Amniotic stem cell (primary cell): ENCODE data around the gene MPST.

Source experiments
- DNase-seq: peaks from one replicate; lab custom pipeline; 2025; lab: John Stamatoyannopoulos, UW

MPST gene

DNA sequence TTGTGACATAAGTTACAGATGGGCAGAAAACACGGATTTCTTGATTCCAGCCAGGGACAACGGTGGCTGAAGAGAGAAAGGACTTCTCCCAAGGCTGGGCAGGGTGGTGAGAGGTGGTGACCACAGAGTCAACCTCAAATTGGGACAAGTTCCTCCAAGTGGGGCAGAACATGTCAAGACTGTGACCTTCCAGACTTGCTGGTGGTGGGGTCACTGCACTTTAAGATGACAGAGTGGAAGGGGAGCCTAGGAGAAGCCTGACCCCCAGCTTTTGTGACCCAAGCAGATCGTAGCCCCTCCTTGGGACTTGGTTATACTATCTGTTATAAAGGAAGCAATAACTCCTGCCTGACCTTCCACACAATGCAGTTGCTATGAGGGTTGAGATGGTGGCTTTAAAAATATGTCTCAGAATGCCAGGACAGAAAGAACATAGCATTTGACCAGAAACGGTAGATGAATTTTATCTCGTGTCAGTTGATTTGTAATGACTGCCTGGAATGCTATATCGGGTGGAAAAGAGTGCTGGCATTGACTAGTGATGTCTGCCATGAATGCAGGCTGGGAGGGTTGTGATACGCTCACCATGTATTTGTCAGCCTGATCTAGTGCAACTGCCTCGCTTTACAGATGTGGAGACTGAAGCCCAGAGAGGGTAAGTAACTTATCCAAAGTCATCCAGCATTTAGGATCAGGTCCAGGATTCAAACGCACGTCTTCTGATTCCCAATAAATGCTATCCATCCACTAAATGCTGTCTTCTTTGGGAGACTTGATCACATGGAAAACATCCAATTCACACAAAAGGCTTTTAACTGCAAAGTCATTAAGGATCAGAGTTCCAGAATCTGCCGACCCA lies 18.6 kb upstream of the MPST start:
- no peak for DNase-seq

DNA sequence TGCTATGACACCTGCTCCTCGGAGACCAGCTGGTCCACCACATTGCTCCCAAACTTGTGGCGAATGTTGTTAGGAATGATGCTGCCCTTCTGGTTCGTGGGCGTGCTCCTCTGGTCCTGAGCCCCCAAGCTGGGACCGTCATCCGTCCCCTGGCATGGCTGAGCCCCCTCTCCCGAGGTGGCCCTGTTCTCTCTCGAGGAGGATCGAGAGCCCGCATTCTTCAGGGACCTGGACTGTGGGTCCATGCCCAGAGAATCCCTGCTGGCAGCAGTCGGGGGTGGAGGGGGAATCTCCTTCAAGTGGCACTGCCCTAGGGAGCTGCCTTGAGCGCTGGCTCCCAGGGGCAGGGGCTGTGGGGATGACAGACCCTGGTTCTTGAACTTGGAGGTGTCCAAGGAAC lies 17.7 kb upstream of the MPST start:
- DNase-seq, result no peak

DNA sequence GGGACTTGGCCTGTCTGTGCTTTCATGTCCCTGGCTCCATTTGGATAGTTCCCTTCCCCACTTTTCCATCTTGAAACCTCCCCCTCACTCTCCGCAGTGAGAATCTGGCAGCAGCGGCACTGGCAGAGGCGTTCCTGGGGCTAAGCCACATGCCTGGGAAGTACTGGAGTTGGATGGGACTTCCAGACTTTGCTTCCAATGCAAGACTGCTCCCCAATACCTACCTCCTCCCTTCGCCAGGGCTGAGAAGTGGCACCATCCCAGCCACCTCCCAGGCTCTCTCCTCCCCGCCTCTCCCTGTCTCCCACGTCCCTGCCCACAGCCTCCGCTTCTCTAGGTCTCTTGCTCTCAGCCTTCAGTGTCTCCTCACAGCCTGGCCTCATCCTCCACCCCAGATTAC lies 16.9 kb upstream of the MPST start:
- no peak for DNase-seq

DNA sequence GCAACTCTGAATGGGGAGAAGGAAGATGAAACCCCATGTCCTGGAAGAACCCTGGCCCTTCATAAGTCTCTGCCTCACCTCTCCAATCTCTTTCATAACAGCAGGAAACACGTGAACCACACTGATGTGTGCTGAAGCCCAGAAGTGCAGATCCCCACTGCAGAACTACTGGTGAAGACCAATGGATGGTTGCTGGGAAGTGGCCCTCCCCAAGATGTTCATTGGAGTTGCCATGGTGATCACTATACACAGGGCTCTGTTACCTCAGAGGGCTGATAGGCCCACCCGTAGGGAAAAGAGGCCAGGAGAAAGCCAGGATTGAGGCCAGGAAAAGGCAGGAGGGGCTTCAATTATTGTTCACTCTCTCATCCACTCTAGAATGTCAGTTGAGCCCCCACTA lies 11.9 kb upstream of the MPST start:
- DNase-seq, result no peak

DNA sequence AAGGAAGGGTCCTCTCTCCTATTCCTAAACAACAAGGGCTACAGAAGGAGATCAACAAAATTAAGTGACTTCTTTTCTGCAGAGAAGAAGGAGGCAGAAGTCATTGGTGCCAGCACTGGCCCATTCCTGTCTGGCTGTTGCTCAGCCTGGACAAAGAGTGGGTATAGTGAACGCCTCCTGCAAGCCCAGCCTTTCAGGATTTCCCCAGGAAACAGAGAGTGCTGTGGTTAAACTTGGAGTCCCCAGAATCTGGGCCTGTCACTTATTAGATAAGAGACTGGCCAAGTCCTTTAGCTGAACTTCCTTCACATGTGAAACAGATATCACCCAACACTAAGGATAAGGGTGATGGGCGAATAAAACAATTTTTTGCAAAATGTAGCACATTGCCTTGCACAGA lies 11.2 kb upstream of the MPST start:
- no peak for DNase-seq

DNA sequence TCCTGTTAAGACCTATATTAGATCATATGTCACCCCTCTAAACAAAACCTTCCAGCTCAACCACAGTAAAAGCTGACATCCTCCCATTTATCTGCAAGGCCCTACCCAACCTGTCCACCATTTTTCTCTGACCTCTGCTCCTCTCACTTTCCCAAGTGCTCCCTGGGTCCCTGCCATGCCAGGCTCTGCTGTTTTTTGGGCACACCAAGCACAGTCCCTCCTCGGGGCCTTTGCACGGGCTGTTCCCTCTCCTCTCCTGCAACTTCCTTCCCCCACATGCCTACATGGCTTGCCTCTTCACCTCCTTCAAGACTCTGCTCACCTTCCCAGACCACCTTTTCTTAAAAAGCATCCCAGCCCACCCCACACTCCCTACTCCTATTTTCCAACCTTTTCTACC lies 10.1 kb upstream of the MPST start:
- DNase-seq, result no peak

DNA sequence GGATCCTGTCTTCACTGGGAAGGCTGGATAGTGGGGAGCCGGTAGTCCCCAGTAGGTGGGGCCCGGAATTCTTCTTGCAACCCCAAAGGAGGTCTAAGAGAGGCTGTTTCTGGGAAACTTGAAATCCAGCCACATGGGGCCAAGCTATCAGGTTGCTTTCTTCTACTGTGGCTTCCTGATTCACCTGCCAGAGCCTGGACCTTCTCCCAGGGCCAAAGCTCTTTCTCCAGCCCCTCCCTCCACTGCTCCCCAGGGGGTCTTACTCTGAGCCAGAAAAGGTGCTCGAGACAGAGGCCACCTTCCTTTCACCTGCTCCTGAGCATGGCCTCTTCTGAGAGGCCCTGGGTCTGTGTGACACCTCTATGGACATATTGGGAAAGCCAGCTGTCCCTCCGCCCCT lies 9.4 kb upstream of the MPST start:
- no peak for DNase-seq

DNA sequence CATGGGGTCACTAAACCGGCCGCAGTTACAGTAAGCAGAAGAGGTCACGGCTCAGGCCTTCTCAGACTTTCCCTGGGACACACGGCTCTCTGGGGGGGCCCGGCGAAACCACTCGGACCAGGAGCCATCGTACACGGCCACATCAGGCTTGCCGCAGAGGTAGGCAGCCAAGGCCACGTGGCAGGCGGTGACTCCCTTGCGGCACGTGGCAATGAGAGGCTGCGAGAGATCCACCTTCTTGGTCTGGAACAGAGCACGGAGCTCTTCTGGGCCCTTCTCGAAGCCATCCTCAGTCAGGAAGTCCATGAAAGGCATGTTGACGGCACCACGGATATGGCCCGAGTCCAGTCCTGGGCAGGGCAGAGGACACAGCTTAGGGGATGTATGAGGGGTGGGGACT lies 8.6 kb upstream of the MPST start:
- no peak for DNase-seq

DNA sequence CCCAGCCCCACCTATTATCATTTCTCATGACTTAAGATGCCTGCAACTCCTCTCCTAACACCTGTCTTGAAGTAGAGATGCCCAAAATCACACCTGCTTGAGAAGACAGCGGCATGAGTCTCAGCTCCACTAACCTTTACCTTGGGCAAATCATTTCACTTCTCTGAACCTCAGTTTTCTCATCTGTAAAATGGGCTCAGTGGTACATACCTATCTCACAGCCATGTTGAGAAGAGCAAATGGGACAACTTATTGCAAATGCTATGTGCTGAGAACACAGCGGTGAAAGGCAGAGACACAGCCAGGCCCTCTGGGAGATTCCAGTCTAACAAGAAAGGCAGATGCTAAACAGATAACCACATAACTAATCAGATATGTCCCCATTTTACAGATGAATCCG lies 8.1 kb upstream of the MPST start:
- DNase-seq, result no peak

DNA sequence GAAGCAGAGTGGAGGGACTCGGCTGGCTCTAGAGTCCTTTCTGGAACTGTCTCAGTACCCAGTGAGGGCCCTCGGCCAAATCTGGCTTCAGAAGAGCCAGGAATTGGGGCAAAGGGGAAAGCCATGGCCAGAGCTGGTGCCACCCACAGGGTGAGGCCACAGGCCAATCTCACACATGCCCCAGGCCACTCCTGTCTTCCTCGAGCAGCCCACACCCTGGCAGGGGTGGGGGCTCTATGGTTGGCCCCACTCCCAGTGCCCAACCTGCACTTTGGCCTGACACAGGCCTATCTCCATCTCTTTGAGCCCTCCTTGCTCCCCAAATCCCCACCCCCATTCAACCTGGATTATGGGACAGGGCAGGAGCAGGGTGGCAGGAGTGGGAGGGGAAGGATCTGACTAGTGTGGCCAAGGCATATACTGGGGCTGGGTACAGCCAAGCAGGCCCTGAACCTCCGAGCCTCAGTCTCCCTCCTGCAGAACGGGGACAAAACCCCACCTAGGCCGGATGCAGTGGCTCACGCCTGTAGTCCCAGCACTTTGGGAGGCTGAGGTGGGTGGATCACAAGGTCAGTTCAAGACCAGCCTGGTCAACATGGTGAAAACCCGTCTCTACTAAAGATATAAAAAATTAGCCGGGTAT lies 7.2 kb upstream of the MPST start:
- DNase-seq, result no peak

DNA sequence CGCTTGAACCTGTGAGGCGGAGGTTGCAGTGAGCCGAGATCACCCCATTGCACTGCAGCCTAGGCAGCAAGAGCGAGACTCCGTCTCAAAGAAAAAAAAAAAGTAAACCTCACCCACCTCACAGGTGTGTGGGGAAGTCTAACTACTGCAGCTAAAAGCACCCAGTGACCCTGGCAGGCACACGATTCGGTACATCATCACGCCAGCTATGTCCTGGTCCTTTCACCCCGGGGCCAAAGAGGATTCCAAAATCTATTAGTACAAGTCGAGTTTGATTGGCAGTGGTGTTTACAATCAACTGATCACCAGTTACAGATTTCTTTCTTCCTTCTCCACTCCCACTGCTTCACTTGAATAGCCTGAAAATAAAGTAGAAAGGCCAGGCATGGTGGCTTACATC lies 6.6 kb upstream of the MPST start:
- DNase-seq, result no peak

DNA sequence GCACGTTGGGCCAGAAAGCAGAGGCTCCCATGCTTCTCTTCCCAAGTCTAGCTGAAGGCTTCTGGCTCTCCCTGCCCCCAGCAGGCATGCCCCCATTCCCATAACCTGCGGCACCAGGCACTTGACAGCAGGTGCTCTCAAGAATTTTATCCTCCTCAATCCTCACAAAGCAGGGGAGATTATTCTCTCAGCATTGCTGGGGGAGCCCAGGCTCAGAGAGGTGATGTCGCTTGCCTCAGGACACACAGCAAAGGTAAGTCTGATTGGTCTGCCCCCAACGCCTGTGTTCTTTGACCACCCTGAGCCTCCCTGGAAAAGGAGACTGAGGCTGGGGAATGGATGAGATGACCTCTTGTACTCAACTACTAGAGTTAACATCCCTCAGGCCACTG lies 5.1 kb upstream of the MPST start:
- DNase-seq, result no peak

DNA sequence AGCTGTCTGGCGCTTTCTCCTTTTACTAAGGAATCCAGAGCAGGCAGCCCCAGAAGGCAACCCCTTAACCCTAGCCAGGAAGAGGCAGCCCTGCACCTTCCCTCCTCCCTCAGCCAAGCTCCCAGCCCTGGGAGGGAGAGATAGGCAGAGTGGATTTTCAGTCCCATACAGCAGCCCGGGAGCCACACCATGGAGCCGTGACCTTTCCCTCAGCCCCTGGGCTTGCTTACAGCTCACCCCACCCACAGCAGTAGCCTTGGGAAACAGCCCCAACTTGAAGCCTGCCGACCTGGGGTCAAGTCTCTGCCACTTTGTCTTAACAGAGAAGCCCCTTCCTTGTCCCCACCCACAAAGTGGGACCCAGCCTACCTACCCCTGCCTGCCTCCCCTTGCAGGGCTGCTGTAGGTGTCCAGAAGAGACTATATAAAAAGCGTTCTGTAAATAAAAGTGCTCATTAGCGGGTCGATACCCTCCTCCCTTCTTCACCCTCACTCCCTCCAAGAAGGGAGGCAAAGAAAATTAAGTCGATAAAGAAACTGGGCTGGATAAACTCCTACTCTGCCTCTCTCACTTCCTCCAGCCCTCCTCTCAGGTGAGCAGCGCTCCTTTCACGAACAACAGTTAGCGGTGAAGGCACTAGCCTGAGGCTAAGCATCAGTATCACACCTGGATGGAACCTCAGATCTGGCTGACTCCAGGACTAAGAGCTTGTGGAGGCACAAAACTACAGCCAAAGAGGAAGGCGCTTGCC lies 4.5 kb upstream of the MPST start:
- DNase-seq, result no peak

DNA sequence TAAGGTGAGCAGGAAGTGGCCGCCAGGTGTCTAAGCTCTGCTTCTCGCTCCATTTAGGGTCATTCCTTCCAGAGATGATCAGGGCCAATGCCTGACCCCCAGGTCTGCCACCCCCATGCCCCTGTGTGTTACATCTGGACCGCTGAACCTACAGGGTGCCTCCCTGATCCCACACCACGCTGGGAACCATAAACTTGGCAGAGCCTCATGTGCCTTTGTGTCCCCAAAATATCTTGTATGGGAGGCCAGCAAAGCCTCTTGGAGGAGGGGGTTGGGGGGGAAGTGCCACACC lies 4.0 kb upstream of the MPST start:
- DNase-seq, result no peak

DNA sequence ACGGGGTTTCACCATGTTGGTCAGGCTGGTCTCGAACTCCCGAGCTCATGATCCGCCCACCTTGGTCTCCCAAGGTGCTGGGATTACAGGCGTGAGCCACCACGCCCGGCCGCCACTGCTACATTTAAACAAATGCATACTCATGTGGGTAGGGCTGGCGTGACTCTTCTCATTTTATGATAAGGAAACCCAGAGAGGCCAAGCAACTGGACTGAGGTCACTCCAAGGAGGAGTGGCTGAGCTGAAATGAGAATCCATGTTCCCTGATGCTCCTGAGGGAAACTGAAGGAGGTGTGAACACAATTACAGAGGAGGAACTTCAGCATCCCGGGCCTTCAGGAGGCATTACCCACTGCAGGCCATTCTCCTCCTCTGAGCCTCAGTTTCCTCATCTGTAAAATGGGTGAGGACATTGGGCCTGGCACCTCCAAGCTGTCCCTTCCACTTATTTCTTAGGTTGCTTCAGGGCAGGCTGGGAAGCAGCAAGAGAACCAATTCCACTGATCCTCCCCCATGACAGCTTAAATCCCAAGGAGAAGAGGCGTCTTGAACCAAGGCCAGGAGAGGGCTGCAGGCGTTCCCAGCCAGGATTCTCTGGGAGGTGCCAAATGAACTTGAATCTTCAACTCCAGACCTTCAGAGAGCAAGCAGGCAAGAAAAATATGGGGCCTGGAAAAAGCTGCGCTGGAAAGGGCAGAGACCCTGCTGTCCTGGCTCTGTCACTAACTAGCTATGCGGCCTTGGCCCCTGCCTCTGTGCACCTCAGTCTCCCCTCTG lies 3.2 kb upstream of the MPST start:
- no peak for DNase-seq

DNA sequence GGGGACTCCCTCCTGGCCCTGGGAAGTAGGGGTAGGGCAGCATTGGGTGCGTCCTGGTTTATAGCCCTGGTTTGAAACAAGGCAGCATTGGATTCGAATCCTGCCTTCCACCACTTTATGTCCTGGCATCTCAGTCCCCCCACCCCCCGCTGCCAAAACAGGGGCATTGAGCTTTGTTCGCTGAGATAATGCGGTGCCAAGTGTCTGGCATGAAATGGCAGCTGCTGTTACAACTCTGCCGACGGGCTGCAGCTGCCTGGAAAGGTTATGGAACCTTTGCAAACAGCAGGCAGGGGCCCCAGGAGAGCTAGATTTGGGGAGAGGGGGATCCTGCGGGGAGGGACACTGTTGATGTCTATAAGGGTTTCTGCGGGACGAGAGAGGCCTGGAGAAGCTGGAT lies 2.2 kb upstream of the MPST start:
- DNase-seq, result no peak

DNA sequence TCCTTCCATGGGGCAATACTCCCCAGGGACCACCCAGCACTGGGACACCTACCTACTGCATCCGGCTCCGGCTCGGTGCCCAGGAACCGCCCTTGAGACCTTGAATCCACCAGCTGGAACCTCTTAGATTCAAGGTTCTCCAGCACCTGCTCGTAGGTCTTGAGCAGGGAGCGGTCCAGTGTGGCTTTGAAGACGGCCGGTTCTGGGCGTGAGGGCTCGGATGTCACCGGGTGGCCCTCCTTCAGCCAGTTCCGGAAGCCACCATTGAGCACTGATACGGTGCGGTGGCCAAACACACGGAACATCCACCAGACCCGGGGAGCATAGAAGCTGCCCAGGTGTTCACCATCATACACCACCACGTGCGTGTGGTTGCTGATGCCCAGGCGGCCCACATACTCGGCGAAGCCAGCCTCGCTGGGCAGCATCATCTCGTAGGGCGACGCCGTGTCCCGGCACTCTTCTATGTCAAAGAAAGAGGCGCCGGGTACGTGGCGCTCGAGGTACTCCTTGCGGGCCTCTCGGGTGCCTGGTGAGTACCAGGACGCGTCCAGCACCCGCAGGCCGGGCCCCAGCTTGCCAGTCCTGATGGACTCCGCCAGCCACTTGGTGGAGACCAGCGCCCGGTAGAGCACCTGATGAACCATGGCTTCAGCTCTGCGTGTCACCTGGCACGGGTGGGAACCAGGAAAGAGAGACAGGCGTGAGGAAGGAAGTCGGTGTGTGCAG lies 1.3 kb upstream of the MPST start:
- no peak for DNase-seq

DNA sequence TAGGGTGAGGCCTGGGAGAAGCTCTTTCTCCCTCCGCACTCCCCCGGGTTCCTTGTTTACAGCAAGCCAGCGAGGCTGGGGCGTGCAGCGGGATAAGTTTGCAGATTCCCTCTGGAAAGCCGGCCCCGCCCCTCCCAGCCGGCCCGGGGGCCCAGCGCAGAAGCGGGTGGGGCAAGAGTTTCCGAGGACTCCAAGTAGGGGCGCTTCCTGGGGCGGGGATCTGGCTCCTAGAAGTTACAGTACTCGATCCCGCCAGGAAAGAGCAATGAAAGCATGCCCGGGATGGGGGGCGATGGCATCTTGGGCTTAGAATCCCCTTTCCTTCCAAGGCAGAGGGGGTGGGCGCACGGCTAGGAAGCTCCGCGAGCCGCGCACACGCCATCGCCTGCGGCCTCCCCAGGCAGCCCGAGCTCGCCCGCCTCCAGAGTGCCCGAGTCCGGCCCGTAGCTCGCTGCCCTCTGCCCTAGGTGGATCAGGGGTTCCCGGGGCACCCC lies 680 bp upstream of the MPST start:
- DNase-seq, result no peak

DNA sequence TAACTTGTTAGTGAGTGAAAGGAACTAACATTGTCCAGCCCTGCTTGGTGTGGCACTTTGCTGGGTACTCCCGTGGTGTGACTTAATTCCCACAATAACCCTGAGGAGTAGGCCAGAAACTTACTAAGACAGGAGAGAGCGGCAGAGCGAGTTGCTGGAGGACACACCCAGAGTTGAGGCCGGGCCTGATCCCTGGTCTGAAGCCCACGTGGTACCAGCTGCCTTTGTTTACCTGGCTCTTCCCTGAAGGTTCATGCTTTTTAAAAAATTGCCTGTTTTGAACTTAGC lies 594 bp downstream of the MPST start:
- peak; percentile 36 for DNase-seq

DNA sequence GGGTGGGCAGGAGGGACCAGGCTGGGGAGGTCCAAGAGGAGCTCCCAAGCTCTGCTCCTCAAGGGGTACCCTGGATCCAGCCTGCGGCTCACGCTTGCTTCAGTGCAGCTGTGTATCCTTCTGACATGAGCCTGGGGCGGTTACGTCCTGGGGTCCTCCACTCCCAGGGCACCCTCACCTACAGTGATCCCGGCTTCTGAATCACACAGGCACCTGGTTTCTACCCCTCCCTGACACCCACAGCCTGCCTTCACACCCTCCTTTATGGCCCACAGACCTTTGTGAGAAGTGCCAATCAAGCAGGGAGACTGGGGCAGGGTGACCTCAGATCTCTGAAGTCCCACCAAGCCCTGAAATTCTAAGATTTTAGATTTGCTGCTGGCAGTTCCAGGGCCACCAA lies 1.5 kb downstream of the MPST start:
- DNase-seq, result no peak

DNA sequence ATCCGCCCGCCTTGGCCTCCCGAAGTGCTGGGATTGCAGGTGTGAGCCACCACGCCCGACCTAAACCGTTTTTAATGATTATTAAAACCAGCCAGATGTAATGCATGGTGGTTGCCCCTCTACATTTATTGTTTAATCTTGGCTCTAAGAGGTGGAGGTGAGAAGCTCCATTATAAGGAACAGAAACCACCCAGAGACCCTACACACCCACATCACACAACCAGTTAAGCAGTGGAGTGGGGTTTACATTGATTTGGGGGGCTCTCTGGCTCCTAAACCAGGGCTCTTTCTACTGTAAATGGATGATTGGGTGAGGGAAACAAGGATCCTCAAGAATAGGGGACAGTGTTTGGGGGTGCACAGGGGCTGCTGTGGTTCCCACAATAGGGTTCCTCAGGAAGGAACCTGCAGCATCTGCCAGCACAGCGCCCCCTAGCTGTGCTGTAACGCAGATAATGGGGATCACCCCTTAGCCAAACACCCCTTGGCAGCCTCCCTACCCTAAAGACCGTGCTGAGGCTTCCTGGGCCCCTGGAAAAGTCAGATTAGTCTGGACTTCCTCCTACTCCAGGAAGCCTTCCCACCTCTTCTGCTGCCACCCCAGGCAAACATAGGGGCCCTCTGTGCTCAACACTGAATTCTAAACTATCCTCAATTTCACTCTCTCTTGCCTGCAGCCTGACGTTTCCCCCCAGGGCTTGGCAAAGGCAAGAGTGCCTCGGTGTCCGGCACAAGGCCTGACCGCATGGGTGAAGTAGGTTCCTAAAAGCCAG lies 2.4 kb downstream of the MPST start:
- DNase-seq, result no peak
